Stomach (tissue), 19 donors: ENCODE results near the gene ADM5. TPM values are rescaled to one million over a fixed set of nuclear protein-coding genes. Genes with fewer than 3 reads are reported as not detected.
A peak's percentile ranks its signal among the peaks of the same experiment; 100 is the strongest.

Source experiments
- DNase-seq, 2 donors: peaks; one replicate each; pipeline versions ENCODE4 v3.0.0 to v3.0.0-alpha.2; 2013 to 2019
- H3K27ac ChIP-seq, 5 donors: fragments of 200-600 bp in 4 of 5; sonication (generic) in 4 of 5; one replicate each; pipeline ENCODE4 v1.5.1; 2013 to 2019; ENCODE audit warnings: mild to moderate bottlenecking in 1 of 5, moderate library complexity in 1 of 5
- H3K27me3 ChIP-seq, 3 donors: fragments of 200-600 bp; sonication (generic); one replicate each; pipeline ENCODE4 v1.5.1; 2017 to 2019; ENCODE audit warnings: mixed run types in 1 of 3
- H3K36me3 ChIP-seq, 4 donors: fragments of 200-600 bp; sonication (generic); 1 replicate in 3 of 4; 2 replicates in 1 of 4; pipeline ENCODE4 v1.5.1; 2016 to 2019
- H3K4me1 ChIP-seq, 4 donors: fragments of 200-600 bp; sonication (generic); one replicate each; pipeline ENCODE4 v1.5.1; 2016 to 2019
- H3K4me3 ChIP-seq, 4 donors: fragments of 200-600 bp; sonication (generic) in 3 of 4; one replicate each; pipeline ENCODE4 v1.5.1; 2016 to 2019; ENCODE audit warnings: mild to moderate bottlenecking in 1 of 4
- H3K9me3 ChIP-seq, 4 donors: fragments of 200-600 bp; sonication (generic); one replicate each; pipeline ENCODE4 v1.5.1; 2016 to 2019
- CTCF ChIP-seq, 7 experiments: fragments of 450-650 bp in 4 of 7; fragments of 200-600 bp in 3 of 7; sonication (generic) in 3 of 7; IDR thresholded peaks; one replicate each; pipeline ENCODE4 v1.5.1; 2016 to 2019; ENCODE audit warnings: antibody characterized with exemption in 7 of 7, control low read depth in 2 of 7, mild to moderate bottlenecking in 1 of 7
- EP300 ChIP-seq: sonication (generic); formaldehyde crosslinking; IDR thresholded peaks from one replicate; pipeline ENCODE4 v1.6.1; 2017; ENCODE audit warnings: antibody characterized with exemption
- POLR2A ChIP-seq, 4 donors: fragments of 450-650 bp; IDR thresholded peaks; one replicate each; pipeline ENCODE4 v1.6.1; 2016; ENCODE audit warnings: antibody characterized with exemption in 4 of 4, control low read depth in 2 of 4, mild to moderate bottlenecking in 1 of 4, moderate library complexity in 1 of 4
- POLR2AphosphoS5 ChIP-seq, 3 donors: sonication (generic); formaldehyde crosslinking; IDR thresholded peaks; one replicate each; pipeline ENCODE4 v1.6.1; 2016; ENCODE audit warnings: antibody characterized with exemption in 3 of 3
- WGBS, 5 donors: extraction: QIAGEN DNeasy Blood & Tissue Kit in 3 of 5; methylation state at CpG; one replicate each; pipeline versions ENCODE4 v1.1.5 to v1.1.7; 2013 to 2018; 5-methylcytosine and 5-hydroxymethylcytosine counted together
- intact Hi-C: fragments of 100-400 bp; cut with DNase I; formaldehyde crosslinking; loops from one replicate; pipeline ENCODE4 v1.15.1; 2023; ENCODE audit warnings: low total_unique reads
- long read RNA-seq, 10 donors: transcript quantifications; one replicate each; lab custom pipeline, GENCODE V29; 2026
- polyA plus RNA-seq, 3 donors: library from polyadenylated mRNA; stranded (reverse); fragments of 200-250 nt; gene quantifications; one replicate each; pipeline ENCODE4 v1.2.3, GENCODE V29; 2013
- total RNA-seq, 5 donors: library from RNA; depleted of rRNA; stranded (reverse); fragments of >200 nt; gene quantifications; one replicate each; pipeline versions ENCODE4 v1.1.0 to v1.2.3, GENCODE V29; 2014 to 2016
- donor health status: healthy with polysubstance abuse.
- donor health status: Bipolar disorder and iron deficiency.
- donor health status: healthy.

Gene ADM5
- total RNA-seq = 1 to 10 TPM in 2 of 5 donors, not detected in 3; 1.1 to 1.7 TPM
- 1 to 10 TPM in 1 of 3 donors, under 1 TPM in 2; 0.61 to 2.5 (median 1.00) TPM for polyA plus RNA-seq
- long read RNA-seq, donor 1, partial matches to known transcripts = 0 of 1 reads
- long read RNA-seq, donor 1, other reads (novel, unspliced or antisense) = 0 of 1 reads
- long read RNA-seq, donor 2, partial matches to known transcripts = 0 of 1 reads
- long read RNA-seq, donor 2, other reads (novel, unspliced or antisense) = 0 of 1 reads
- long read RNA-seq, donor 3 = 0 reads
- long read RNA-seq, donor 4 = 0 reads
- long read RNA-seq, donor 5, partial matches to known transcripts = 0 of 1 reads
- long read RNA-seq, donor 5, other reads (novel, unspliced or antisense) = 0 of 1 reads
- long read RNA-seq, donor 6, partial matches to known transcripts = 0 of 3 reads
- long read RNA-seq, donor 6, other reads (novel, unspliced or antisense) = 0 of 3 reads
- long read RNA-seq, donor 7, partial matches to known transcripts = 0 of 1 reads
- long read RNA-seq, donor 7, other reads (novel, unspliced or antisense) = 0 of 1 reads
- long read RNA-seq, donor 8, partial matches to known transcripts = 0 of 2 reads
- long read RNA-seq, donor 8, other reads (novel, unspliced or antisense) = 0 of 2 reads
- long read RNA-seq, donor 9, partial matches to known transcripts = 0 of 1 reads
- long read RNA-seq, donor 9, other reads (novel, unspliced or antisense) = 0 of 1 reads
- long read RNA-seq, donor 10 = 0 reads

- no peak for TF ChIP-seq EP300
- peak in 5 of 7 experiments; percentile 6 to 54 (median 41) for TF ChIP-seq CTCF (IDR thresholded peaks at IDR 0.05)
- H3K4me1 ChIP-seq = peaks cover 25 to 42% (median 29%) of the 10 kb centered on the region in 4 donors
- peaks cover 0 to 40% (median 15%) of the 10 kb centered on the region in 3 donors for H3K27me3 ChIP-seq
- peaks cover 30 to 44% (median 42%) of the 10 kb centered on the region in 4 donors for H3K36me3 ChIP-seq
- peak within 1 kb of the TSS; percentile 41 to 57 (median 50) for H3K4me3 ChIP-seq
- WGBS, 5 donors = 24 to 36% (median 27%) methylated on average over 47 to 54 of the region's 54 CpGs
- no peaks in the 10 kb centered on the region for H3K9me3 ChIP-seq
- intact Hi-C loops = no loop called here
- peak within 1 kb of the TSS in 4 of 5 donors; percentile 33 to 76 (median 56) for H3K27ac ChIP-seq
- peak; percentile 77 to 83 for DNase-seq
Observed at GRCh38 chr19:49689133-49690078, at the start of gene ADM5. Gene ADM5, plus strand, starts transcription at chr19:49689594. Its CDS starts 244 bp downstream, at chr19:49689838.

GRCh38 chr19:49640113-49640898 is 49.1 kb upstream of the ADM5 start, which contains the start of gene RRAS:
Gene RRAS, minus strand, starts transcription at chr19:49640143. Its CDS starts 45 bp downstream, at chr19:49640098.
- Histone ChIP-seq H3K4me3 (peak within 1 kb of the TSS; percentile 61 to 98 (median 80)), H3K36me3 (peaks cover 4 to 24% (median 15%) of the 10 kb centered on the region in 4 donors), H3K4me1 (peaks cover 35 to 79% (median 73%) of the 10 kb centered on the region in 4 donors), H3K27ac (peak within 1 kb of the TSS; percentile 93 to 100 (median 99)), H3K27me3 (no peaks in the 10 kb centered on the region), H3K9me3 (no peaks in the 10 kb centered on the region)
- WGBS, 5 donors = 0 to 1% (median 0%) methylated on average over 27 to 51 of the region's 51 CpGs
- DNase-seq = peak; percentile 100
- no peak for TF ChIP-seq CTCF (IDR thresholded peaks at IDR 0.05)
- TF ChIP-seq POLR2A (IDR thresholded peaks at IDR 0.05) = peak in 1 of 4 donors; percentile 87
- TF ChIP-seq POLR2AphosphoS5 (IDR thresholded peaks at IDR 0.05) = peak; percentile 83 to 95 (median 94)
- no peak for TF ChIP-seq EP300
- intact Hi-C loops = no loop called here

- intact Hi-C loops = no loop called here
Observed at GRCh38 chr19:49641688-49642491, 47.5 kb upstream of the ADM5 start, which contains the start of gene SCAF1. Gene SCAF1, plus strand, starts transcription at chr19:49642209. Its CDS starts 2,818 bp downstream, at chr19:49645027.

More at GRCh38 chr19:49641688-49642491, 47.5 kb upstream of the ADM5 start, which contains the start of gene SCAF1:
- Histone ChIP-seq H3K36me3 (peaks cover 19 to 24% (median 20%) of the 10 kb centered on the region in 4 donors), H3K27ac (peak within 1 kb of the TSS; percentile 93 to 100 (median 99)), H3K27me3 (no peaks in the 10 kb centered on the region), H3K9me3 (no peaks in the 10 kb centered on the region), H3K4me3 (peak within 1 kb of the TSS; percentile 71 to 98 (median 88)), H3K4me1 (peaks cover 35 to 80% (median 72%) of the 10 kb centered on the region in 4 donors)
- no peak for TF ChIP-seq CTCF (IDR thresholded peaks at IDR 0.05)
- peak in 2 of 4 donors; percentile 91 to 94 for TF ChIP-seq POLR2A (IDR thresholded peaks at IDR 0.05)
- TF ChIP-seq POLR2AphosphoS5 (IDR thresholded peaks at IDR 0.05) = peak; percentile 98 to 99 (median 99)
- 0 to 1% (median 1%) methylated on average over 50 to 87 of the region's 87 CpGs for WGBS, 5 donors
- peak; percentile 100 for DNase-seq
